Measurements from ENCODE around the gene VPS8.

The VPS8 gene

DNA sequence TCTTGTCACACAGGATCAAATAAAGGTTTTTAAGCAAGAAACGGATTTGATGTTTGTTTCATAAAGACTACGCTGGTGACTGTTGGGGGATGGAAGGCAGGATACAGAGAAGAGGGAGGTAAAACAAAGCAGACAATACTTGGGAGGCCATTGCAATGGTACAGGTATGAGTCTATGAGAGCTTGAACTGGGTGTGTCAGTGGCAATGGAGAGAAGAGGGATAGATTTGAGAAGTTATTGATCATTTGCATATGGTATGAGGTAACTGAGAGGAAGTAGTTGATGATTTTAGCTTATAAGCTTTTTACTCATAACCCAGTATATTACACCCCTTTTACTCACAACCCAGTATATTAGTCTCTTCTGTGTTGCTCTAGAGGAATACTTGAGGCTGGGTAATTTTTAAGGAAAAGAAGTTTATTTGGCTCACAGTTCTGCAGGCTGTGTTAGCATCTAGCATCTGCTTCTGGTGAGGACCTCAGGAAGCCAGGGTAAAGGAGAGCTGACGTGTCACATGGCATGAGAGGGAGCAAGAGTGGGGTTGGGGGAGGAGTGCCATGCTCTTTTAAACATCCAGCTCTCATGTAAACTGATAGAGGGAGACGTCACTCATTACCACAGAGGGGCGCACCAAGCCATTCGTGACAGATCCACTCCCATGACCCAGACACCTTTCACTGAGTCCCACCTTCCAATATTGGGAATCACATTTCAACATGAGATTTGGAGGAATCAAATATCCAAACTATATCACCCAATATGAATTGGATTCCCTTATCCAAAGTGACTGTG lies 153.9 kb downstream of the VPS8 start:
- H3K4me3 ChIP-seq (replicated peaks; ENCODE audit: low read depth, low read length), result no peak overlapping the region
- H3K27me3 ChIP-seq (replicated peaks; ENCODE audit: control insufficient read depth, insufficient read depth, low read length), result no peaks in the 10 kb centered on the region
- TF ChIP-seq, protein P1, sequence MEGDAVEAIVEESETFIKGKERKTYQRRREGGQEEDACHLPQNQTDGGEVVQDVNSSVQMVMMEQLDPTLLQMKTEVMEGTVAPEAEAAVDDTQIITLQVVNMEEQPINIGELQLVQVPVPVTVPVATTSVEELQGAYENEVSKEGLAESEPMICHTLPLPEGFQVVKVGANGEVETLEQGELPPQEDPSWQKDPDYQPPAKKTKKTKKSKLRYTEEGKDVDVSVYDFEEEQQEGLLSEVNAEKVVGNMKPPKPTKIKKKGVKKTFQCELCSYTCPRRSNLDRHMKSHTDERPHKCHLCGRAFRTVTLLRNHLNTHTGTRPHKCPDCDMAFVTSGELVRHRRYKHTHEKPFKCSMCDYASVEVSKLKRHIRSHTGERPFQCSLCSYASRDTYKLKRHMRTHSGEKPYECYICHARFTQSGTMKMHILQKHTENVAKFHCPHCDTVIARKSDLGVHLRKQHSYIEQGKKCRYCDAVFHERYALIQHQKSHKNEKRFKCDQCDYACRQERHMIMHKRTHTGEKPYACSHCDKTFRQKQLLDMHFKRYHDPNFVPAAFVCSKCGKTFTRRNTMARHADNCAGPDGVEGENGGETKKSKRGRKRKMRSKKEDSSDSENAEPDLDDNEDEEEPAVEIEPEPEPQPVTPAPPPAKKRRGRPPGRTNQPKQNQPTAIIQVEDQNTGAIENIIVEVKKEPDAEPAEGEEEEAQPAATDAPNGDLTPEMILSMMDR (IDR thresholded peaks at IDR 0.05; ENCODE audit: insufficient read depth, low read length, poor library complexity, severe bottlenecking), result no peak
- no peaks in the 10 kb centered on the region for H3K36me3 ChIP-seq (ENCODE audit: control insufficient read depth, insufficient read depth, low read length)
- no peak for DNase-seq (ENCODE audit: extremely low read depth, insufficient read length)

DNA sequence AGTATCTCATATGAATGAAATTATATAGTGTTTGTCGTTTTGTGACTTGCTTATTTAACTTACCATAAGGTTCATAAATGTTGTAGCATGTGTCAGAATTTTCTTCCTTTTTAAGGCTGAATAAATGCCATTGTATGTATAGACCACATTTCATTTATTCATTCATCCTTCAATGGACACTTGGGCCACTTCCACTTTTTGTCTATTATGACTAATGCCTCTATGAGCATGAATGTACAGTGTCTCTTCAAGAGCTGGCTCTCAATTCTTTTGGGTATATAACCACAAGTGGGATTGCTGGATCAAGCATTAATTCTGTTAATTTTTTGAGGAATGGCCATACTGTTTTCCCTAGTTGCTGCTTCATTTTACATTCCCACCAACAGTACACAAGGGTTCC lies 156.1 kb downstream of the VPS8 start:
- H3K36me3 ChIP-seq (ENCODE audit: control insufficient read depth, insufficient read depth, low read length), result no peaks in the 10 kb centered on the region
- DNase-seq (ENCODE audit: extremely low read depth, insufficient read length), result no peak
- no peak overlapping the region for H3K4me3 ChIP-seq (replicated peaks; ENCODE audit: low read depth, low read length)
- H3K27me3 ChIP-seq (replicated peaks; ENCODE audit: control insufficient read depth, insufficient read depth, low read length), result no peaks in the 10 kb centered on the region
- TF ChIP-seq, protein P1 (IDR thresholded peaks at IDR 0.05; ENCODE audit: insufficient read depth, low read length, poor library complexity, severe bottlenecking), result no peak

GRCh38 chr3:184970186-184970585 lies 158.2 kb downstream of the VPS8 start:
- TF ChIP-seq, protein P1 (IDR thresholded peaks at IDR 0.05; ENCODE audit: insufficient read depth, low read length, poor library complexity, severe bottlenecking), result no peak
- no peaks in the 10 kb centered on the region for H3K36me3 ChIP-seq (ENCODE audit: control insufficient read depth, insufficient read depth, low read length)
- H3K4me3 ChIP-seq (replicated peaks; ENCODE audit: low read depth, low read length), result no peak overlapping the region
- no peak for DNase-seq (ENCODE audit: extremely low read depth, insufficient read length)
- no peaks in the 10 kb centered on the region for H3K27me3 ChIP-seq (replicated peaks; ENCODE audit: control insufficient read depth, insufficient read depth, low read length)

- Histone ChIP-seq H3K4me3 (replicated peaks; ENCODE audit: low read depth, low read length) (no peak overlapping the region), H3K36me3 (ENCODE audit: control insufficient read depth, insufficient read depth, low read length) (no peaks in the 10 kb centered on the region; the same call in 1 of the 2 replicates), H3K27me3 (replicated peaks; ENCODE audit: control insufficient read depth, insufficient read depth, low read length) (no peaks in the 10 kb centered on the region)
- no peak for DNase-seq (ENCODE audit: extremely low read depth, insufficient read length)
- TF ChIP-seq, protein P1 (IDR thresholded peaks at IDR 0.05; ENCODE audit: insufficient read depth, low read length, poor library complexity, severe bottlenecking), result no peak
Observed at GRCh38 chr3:184977796-184978195, 165.8 kb downstream of the VPS8 start.

- H3K4me3 ChIP-seq (replicated peaks; ENCODE audit: low read depth, low read length), result no peak overlapping the region
- DNase-seq (ENCODE audit: extremely low read depth, insufficient read length), result no peak
- no peaks in the 10 kb centered on the region; the same call in 1 of the 2 replicates for H3K36me3 ChIP-seq (ENCODE audit: control insufficient read depth, insufficient read depth, low read length)
- TF ChIP-seq, protein P1 (IDR thresholded peaks at IDR 0.05; ENCODE audit: insufficient read depth, low read length, poor library complexity, severe bottlenecking), result no peak
- no peaks in the 10 kb centered on the region for H3K27me3 ChIP-seq (replicated peaks; ENCODE audit: control insufficient read depth, insufficient read depth, low read length)
Observed at GRCh38 chr3:184981071-184981470, 169.1 kb downstream of the VPS8 start.
